ENCODE measurements around the gene TEAD2. TPM values are rescaled to one million over a fixed set of nuclear protein-coding genes. Genes with fewer than 3 reads are reported as not detected.

Gene TEAD2
- total RNA-seq, 2 donors from 2014 or later, result 12.2 to 15.2 TPM

DNA sequence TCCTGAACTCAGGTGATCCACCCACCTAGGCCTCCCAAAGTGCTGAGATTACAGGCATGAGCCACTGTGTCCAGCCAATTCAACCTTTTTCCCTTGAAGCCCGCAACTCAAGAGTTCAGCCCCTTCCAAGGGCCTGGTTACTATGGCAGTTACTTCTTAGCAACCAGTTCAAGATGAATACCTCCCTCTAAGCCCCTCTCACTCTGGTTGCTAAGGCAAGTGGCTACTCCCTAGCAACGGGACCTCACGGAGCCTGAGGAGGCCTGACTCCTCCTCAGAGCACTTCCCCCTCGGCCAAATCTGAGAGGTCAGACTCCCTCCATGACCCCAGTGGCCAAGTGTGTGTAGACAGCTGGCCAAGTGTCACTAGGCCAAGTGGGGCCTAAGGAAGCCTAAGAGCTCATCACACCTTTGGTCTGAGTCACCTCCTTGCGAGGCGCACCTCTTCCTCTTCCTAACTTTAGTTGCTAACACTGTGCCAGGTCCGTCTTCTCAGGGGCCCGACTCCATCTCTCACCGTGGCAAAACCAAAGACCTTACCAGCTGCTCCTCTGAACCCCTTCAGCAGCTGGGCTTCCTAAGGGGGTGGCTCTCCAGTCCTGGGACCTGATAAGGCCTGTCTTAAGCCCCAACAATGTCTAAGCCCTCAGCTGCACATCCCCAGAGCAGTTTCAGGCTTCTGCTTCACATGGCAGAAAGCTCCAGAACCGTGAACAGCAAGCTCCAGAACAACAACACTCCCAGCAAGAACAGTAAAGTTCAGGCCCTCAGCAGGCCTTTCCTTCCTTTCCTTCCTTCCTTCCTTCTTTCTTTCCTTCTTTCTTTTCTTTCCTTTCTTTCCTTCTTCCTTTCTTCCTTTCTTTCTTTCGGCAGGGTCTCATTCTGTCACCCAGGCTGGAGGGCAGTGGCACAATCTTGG lies 17.5 kb downstream of the TEAD2 start:
- ATAC-seq (no peak), DNase-seq (no peak)
- TF ChIP-seq, protein P1, sequence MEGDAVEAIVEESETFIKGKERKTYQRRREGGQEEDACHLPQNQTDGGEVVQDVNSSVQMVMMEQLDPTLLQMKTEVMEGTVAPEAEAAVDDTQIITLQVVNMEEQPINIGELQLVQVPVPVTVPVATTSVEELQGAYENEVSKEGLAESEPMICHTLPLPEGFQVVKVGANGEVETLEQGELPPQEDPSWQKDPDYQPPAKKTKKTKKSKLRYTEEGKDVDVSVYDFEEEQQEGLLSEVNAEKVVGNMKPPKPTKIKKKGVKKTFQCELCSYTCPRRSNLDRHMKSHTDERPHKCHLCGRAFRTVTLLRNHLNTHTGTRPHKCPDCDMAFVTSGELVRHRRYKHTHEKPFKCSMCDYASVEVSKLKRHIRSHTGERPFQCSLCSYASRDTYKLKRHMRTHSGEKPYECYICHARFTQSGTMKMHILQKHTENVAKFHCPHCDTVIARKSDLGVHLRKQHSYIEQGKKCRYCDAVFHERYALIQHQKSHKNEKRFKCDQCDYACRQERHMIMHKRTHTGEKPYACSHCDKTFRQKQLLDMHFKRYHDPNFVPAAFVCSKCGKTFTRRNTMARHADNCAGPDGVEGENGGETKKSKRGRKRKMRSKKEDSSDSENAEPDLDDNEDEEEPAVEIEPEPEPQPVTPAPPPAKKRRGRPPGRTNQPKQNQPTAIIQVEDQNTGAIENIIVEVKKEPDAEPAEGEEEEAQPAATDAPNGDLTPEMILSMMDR (IDR thresholded peaks at IDR 0.05), result no peak
- TF ChIP-seq POLR2A (IDR thresholded peaks at IDR 0.05), result no peak
- no peaks in the 10 kb centered on the region for H3K27me3 ChIP-seq
- WGBS, 2 donors, result 85 to 93% methylated on average over 8 to 11 of the region's 11 CpGs
- H3K9me3 ChIP-seq, result no peaks in the 10 kb centered on the region
- intact Hi-C loops (cut with DNase I), result no loop called here
- H3K27ac ChIP-seq, result no peak overlapping the region
- peaks cover 27% of the 10 kb centered on the region for H3K4me1 ChIP-seq
- no peak overlapping the region for H3K4me3 ChIP-seq
- peaks cover 0 to 13% of the 10 kb centered on the region in 2 donors for H3K36me3 ChIP-seq (replicated peaks in 1 of 2; ENCODE audit: insufficient read depth in 1 of 2, low read depth in 2 of 2)

DNA sequence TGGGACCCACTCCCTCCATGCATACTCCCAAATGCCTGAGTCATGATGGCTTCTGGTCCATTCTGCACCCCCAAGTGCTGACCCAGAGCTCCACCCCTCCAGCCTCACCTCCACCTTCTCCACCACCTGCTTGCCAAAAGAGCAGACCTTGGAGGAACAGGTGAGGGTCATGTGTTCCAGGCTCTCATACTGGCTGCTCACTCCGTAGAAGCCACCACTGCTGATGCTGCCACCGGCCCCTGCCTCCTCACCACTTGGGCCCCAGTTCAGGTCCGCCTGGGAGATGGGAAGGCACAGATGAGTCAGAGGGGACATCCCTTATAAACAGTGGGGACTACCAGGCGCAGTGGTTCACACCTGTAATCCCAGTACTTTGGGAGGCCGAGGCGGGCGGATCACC lies 19.1 kb downstream of the TEAD2 start:
- no peaks in the 10 kb centered on the region for H3K27me3 ChIP-seq
- peaks cover 0 to 13% of the 10 kb centered on the region in 2 donors for H3K36me3 ChIP-seq (replicated peaks in 1 of 2; ENCODE audit: insufficient read depth in 1 of 2, low read depth in 2 of 2)
- no peak overlapping the region for H3K4me3 ChIP-seq
- H3K27ac ChIP-seq, result no peak overlapping the region
- DNase-seq (no peak), ATAC-seq (no peak)
- H3K4me1 ChIP-seq, result peaks cover 32% of the 10 kb centered on the region
- H3K9me3 ChIP-seq, result no peaks in the 10 kb centered on the region
- WGBS, 2 donors, result 96 to 100% methylated on average over 1 to 7 of the region's 7 CpGs
- TF ChIP-seq, protein P1 (IDR thresholded peaks at IDR 0.05), result no peak
- TF ChIP-seq POLR2A (IDR thresholded peaks at IDR 0.05), result no peak
- intact Hi-C loops (cut with DNase I), result no loop called here

DNA sequence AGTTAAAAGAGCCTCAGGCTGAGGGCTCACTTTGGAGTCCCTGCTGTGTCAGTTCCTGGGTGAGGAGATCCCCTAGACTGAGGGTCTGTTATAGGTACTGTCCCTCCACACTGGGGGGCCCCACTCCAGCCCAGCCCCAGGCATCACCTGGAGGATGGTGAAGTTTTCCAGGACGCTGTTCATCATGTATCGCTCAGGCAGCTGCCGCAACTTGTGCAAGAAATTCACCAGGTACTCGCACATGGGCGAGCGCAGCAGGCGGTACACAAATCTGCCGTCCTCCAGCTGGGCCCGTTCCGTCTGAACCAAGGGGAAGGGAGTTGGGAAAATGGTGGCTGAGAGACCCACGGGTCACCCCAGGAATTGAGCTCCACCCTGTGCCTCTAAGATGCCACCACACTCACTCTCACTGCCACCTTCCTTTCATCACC lies 19.9 kb downstream of the TEAD2 start:
- ATAC-seq (no peak), DNase-seq (no peak)
- H3K27me3 ChIP-seq, result no peaks in the 10 kb centered on the region
- H3K36me3 ChIP-seq (replicated peaks in 1 of 2; ENCODE audit: insufficient read depth in 1 of 2, low read depth in 2 of 2), result peaks cover 0 to 13% of the 10 kb centered on the region in 2 donors
- 95% methylated on average over 11 of the region's 11 CpGs; no CpG with 5 or more reads in 1 of the 2 donors for WGBS, 2 donors
- TF ChIP-seq POLR2A (IDR thresholded peaks at IDR 0.05), result no peak
- TF ChIP-seq, protein P1 (IDR thresholded peaks at IDR 0.05), result no peak
- no peak overlapping the region for H3K4me3 ChIP-seq
- H3K9me3 ChIP-seq, result no peaks in the 10 kb centered on the region
- H3K4me1 ChIP-seq, result peaks cover 30% of the 10 kb centered on the region
- intact Hi-C loops (cut with DNase I), result no loop called here
- H3K27ac ChIP-seq, result no peak overlapping the region

DNA sequence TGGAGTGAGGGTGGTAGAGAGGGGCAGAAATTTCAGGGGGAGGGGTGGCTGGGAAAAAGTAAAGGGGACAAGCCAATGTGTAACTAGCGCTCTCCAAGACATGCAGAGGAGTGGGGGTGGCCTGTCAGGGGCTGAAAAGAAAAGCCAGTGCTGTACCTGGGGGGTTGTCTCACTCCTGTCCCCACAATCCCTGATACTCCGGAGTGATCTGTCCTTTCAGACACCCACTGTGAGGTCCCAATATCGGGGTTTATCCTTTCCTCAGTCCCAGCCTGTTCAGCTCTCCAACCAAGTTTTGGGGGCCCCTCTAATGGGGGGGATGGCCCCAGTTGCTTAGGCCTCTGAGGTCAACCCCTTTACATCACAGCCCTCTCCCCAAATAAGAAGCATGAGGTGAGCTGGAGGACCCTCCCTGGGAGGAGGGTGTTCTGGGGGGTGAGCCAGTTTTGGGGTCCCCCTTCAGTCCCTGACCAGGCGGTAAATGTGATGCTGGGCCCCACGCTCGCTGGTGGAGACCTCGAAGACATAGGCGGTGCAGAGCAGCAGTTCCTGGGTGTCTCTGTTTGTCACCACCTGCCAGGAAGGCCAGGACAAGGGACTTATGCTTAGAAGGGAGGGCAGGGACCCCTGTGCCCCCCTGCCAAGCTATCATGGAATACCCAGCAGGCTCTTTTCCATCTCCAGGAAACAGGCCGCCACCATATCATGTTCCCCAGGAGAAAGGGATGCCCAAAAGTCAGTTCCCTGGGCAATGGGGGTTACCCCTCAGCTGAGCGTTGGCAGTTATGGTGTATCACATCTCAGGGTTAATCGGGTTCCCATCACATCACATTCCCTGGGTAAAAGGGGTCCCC lies 21.1 kb downstream of the TEAD2 start:
- Histone ChIP-seq H3K9me3 (no peaks in the 10 kb centered on the region), H3K4me1 (peaks cover 30% of the 10 kb centered on the region), H3K4me3 (no peak overlapping the region), H3K27me3 (no peaks in the 10 kb centered on the region), H3K36me3 (replicated peaks in 1 of 2; ENCODE audit: insufficient read depth in 1 of 2, low read depth in 2 of 2) (peaks cover 0 to 7% of the 10 kb centered on the region in 2 donors), H3K27ac (peak overlapping the region; percentile 88 to 98 (median 96))
- intact Hi-C loops (cut with DNase I), result no loop called here
- TF ChIP-seq, protein P1 (IDR thresholded peaks at IDR 0.05), result no peak
- TF ChIP-seq POLR2A (IDR thresholded peaks at IDR 0.05), result no peak
- DNase-seq, result no peak
- 91 to 93% methylated on average over 4 to 11 of the region's 11 CpGs for WGBS, 2 donors
- no peak for ATAC-seq

Measured in body of pancreas (tissue), 4 donors.